Activated naive CD4-positive, alpha-beta T cell treated with anti-CD3 and anti-CD28 coated beads for 36 hours (primary cell): Measurements from ENCODE around the gene LTC4S. TPM values are rescaled to one million over a fixed set of nuclear protein-coding genes. Genes with fewer than 3 reads are reported as not detected.

Experiments
- CTCF ChIA-PET: fragments of 350-600 bp; sonication (Branson Sonifier 250); formaldehyde crosslinking; loops from one replicate; lab custom pipeline; 2021; ENCODE audit warnings: antibody characterized with exemption; lab: Charles Lee
- DNase-seq: peaks from one replicate; pipeline ENCODE4 v3.0.0-alpha.2; 2020
- H3K27ac Mint-ChIP-seq: one replicate; pipeline ENCODE4 v1.8.0; 2021; ENCODE audit warnings: mild to moderate bottlenecking, mixed read lengths
- H3K27me3 Mint-ChIP-seq: one replicate; pipeline ENCODE4 v1.8.0; 2021; ENCODE audit warnings: low read depth, mixed read lengths
- H3K36me3 Mint-ChIP-seq: one replicate; pipeline ENCODE4 v1.8.0; 2021; ENCODE audit warnings: low read depth, mixed read lengths
- H3K4me1 Mint-ChIP-seq: one replicate; pipeline ENCODE4 v1.8.0; 2021; ENCODE audit warnings: low read depth, mixed read lengths
- H3K4me3 Mint-ChIP-seq: one replicate; pipeline ENCODE4 v1.8.0; 2021; ENCODE audit warnings: mild to moderate bottlenecking, moderate library complexity, mixed read lengths
- H3K9me3 Mint-ChIP-seq: one replicate; pipeline ENCODE4 v1.8.0; 2021; ENCODE audit warnings: mixed read lengths
- intact Hi-C: fragments of 100-400 bp; cut with micrococcal nuclease; formaldehyde crosslinking; loops from one replicate; pipeline ENCODE4 v1.15.1; 2023
- total RNA-seq, 2 experiments: library from RNA; stranded (reverse); gene quantifications; one replicate each; pipeline ENCODE4 v1.2.3, GENCODE V29; 2021

The LTC4S gene
- total RNA-seq, 2 experiments from 2014 or later, result 0.79 TPM; not detected in 1

GRCh38 chr5:179798144-179798770, 4.5 kb downstream of the LTC4S start:
- CTCF ChIA-PET, result interaction anchor here (1.0 to 1.1 kb wide), 3 partner anchors 101 to 119 kb away, joined by 3 to 4 read pairs (median 4); no protein-coding TSS in a partner anchor
- no peak overlapping the region for H3K27ac Mint-ChIP-seq
- H3K36me3 Mint-ChIP-seq, result peaks cover 6% of the 10 kb centered on the region
- H3K9me3 Mint-ChIP-seq, result no peaks in the 10 kb centered on the region
- H3K4me1 Mint-ChIP-seq, result peaks cover 33% of the 10 kb centered on the region
- no peak for DNase-seq
- no peaks in the 10 kb centered on the region for H3K27me3 Mint-ChIP-seq
- intact Hi-C loops, result no loop called here
- H3K4me3 Mint-ChIP-seq, result no peak overlapping the region

- H3K9me3 Mint-ChIP-seq, result no peaks in the 10 kb centered on the region
- no peak for DNase-seq
- no peak overlapping the region for H3K4me3 Mint-ChIP-seq
- no peak overlapping the region for H3K27ac Mint-ChIP-seq
- no peaks in the 10 kb centered on the region for H3K27me3 Mint-ChIP-seq
- H3K36me3 Mint-ChIP-seq, result peaks cover 6% of the 10 kb centered on the region
- H3K4me1 Mint-ChIP-seq, result peaks cover 33% of the 10 kb centered on the region
- intact Hi-C loops, result no loop called here
- CTCF ChIA-PET, result no interaction called here
Observed at GRCh38 chr5:179798771-179799643, 5.2 kb downstream of the LTC4S start.

DNA sequence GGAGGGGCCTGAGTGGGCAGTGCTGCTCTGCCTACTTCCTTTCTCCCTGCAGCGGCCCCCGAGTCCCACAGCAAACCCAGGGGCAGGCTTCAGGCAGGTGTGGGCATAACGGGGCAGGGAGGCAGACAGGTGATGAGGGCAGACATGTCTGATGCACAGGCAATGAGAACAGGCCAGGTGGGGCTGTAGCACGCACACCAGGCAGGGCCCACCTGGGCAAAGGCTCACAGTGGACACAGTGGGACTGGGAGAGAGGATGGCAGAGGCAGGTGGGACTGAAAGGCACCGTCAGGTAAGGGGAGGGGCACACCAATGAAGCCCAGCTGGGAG, 5.8 kb downstream of the LTC4S start:
- intact Hi-C loops, result no loop called here
- CTCF ChIA-PET, result no interaction called here

DNA sequence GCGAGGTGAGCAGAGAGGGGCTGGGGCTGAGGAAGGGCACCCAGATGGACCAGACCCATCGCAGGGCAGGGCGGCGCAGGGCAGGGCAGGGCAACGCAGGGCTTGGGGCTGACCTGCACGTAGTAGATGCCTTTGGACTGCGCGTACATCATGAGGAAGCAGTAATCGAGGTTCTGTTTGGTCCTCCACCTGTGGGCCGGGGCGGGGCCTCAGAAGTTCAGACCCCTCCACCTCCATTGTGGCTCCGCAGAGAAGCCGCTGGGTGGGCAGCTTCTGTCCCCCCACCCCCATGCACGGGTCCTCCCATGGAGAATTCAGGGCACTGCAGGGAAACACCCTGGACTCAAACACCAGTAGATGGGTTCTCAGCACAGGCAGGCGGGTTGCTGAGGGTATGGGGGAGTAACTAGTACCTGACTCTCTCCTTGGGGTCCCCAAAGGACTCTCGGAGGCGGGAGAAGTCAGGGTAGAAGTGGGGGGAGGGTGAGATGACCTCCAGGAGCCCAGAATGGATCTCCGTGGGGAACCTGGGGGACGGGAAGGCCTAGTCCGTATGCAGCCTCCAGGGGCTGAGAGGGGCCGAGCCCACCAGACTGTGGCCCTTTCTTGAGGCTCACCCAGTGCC, 6.4 kb downstream of the LTC4S start:
- CTCF ChIA-PET, result no interaction called here
- no peaks in the 10 kb centered on the region for H3K27me3 Mint-ChIP-seq
- no peak overlapping the region for H3K4me3 Mint-ChIP-seq
- no peak for DNase-seq
- peaks cover 35% of the 10 kb centered on the region for H3K4me1 Mint-ChIP-seq
- H3K36me3 Mint-ChIP-seq, result peaks cover 6% of the 10 kb centered on the region
- intact Hi-C loops, result no loop called here
- H3K27ac Mint-ChIP-seq, result no peak overlapping the region
- H3K9me3 Mint-ChIP-seq, result no peaks in the 10 kb centered on the region

More for the DNA sequence above, 5.8 kb downstream of the LTC4S start:
- H3K4me1 Mint-ChIP-seq, result peaks cover 33% of the 10 kb centered on the region
- no peak overlapping the region for H3K4me3 Mint-ChIP-seq
- no peak for DNase-seq
- H3K27me3 Mint-ChIP-seq, result no peaks in the 10 kb centered on the region
- no peaks in the 10 kb centered on the region for H3K9me3 Mint-ChIP-seq
- H3K36me3 Mint-ChIP-seq, result peaks cover 6% of the 10 kb centered on the region
- no peak overlapping the region for H3K27ac Mint-ChIP-seq

DNA sequence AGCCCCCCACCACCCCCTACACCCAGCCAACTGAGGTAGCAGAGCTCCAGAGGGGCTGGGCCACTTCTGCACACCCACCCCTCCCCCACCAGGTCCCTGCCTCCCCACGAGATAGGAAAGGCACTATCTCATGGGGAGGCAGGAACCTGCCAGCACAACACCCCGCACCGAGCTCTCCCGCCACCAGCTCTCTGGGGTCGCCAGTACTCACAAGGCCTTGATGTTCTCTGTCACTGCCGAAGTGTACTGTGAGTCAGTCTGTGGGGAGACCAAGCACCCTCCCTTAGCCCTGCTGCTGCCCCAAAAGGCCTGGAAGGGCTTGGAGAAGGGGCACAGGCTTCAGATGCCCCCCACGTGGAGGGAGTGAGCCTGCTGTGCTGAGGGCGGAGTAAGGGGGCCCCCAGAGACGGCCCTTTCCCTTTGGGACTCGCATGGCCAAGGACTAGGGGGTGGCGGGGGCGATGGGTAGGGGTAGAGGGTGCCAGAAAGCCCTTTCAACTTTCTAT, 7.0 kb downstream of the LTC4S start:
- DNase-seq, result no peak
- CTCF ChIA-PET, result interaction anchor here (1.7 to 2.2 kb wide), 3 partner anchors 8 to 20 kb away, joined by 5 to 11 read pairs (median 7); partner anchors contain the start of genes LTC4S and SQSTM1
- no peaks in the 10 kb centered on the region for H3K27me3 Mint-ChIP-seq
- no peak overlapping the region for H3K27ac Mint-ChIP-seq
- H3K4me1 Mint-ChIP-seq, result peaks cover 38% of the 10 kb centered on the region
- intact Hi-C loops, result no loop called here
- no peaks in the 10 kb centered on the region for H3K9me3 Mint-ChIP-seq
- H3K4me3 Mint-ChIP-seq, result no peak overlapping the region
- H3K36me3 Mint-ChIP-seq, result peaks cover 6% of the 10 kb centered on the region

DNA sequence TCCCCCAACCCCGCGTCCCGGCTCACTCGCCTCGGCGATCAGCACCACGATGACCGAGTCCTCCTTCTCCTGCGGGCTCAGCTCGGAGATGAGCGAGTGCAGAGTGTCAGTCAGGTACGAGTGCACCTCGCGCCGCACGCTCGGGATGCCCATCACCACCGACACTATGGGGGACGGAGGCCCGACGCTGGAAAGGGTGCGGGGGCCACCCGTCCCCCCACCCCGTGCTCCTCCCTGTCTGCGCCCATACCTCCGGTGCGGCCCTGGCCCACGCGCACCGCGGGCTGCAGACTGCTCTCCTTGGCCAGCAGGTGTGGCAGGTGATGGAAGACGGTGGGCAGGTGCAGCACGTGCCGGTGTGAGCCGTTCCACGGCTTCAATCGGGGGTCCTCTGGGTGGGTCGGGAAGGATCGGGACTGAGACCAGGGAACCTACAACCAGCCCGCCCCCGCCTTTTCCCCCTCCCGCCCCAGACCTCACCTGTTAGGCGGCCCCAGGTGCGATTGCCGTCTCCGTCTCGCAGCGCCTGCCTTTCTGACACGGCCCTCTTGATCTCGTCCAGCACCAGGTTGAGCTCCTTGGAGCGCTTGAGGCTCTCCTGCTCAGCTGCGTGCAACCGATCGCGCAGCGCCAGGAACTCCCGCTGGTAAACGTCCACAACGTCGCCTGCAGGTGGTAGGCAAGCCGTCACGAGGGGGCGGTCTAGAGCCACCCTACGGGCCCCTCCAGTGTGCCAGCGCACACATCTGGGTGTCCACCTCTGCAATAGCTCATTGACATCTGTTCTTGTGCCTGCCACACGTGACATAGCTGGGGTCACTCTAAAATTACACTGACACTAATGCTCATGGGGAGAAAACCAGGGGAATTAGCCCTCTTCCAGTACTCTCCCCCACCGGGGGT, 7.8 kb downstream of the LTC4S start:
- Mint-ChIP-seq H3K36me3 (peaks cover 6% of the 10 kb centered on the region), H3K27me3 (no peaks in the 10 kb centered on the region), H3K4me3 (no peak overlapping the region), H3K27ac (no peak overlapping the region), H3K9me3 (no peaks in the 10 kb centered on the region), H3K4me1 (peaks cover 38% of the 10 kb centered on the region)
- CTCF ChIA-PET, result interaction anchor here (0.7 to 2.2 kb wide), 25 partner anchors 9 to 290 kb away, joined by 3 to 11 read pairs (median 5); partner anchors contain the start of genes LTC4S and SQSTM1
- intact Hi-C loops, result loop anchor here (1.0 to 2.0 kb wide), 3 partner anchors 35 to 289 kb away; no protein-coding TSS in a partner anchor
- DNase-seq, result peak; percentile 92

GRCh38 chr5:179802207-179802883, 8.6 kb downstream of the LTC4S start:
- no peak for DNase-seq
- Mint-ChIP-seq H3K27ac (no peak overlapping the region), H3K36me3 (peaks cover 6% of the 10 kb centered on the region), H3K27me3 (no peaks in the 10 kb centered on the region), H3K4me3 (no peak overlapping the region), H3K9me3 (no peaks in the 10 kb centered on the region), H3K4me1 (peaks cover 35% of the 10 kb centered on the region)
- CTCF ChIA-PET, result interaction anchor here (0.5 to 2.2 kb wide), 26 partner anchors 9 to 290 kb away, joined by 3 to 11 read pairs (median 5); partner anchors contain the start of genes LTC4S and SQSTM1
- intact Hi-C loops, result loop anchor here (1.0 to 2.0 kb wide), 3 partner anchors 34 to 288 kb away; no protein-coding TSS in a partner anchor

DNA sequence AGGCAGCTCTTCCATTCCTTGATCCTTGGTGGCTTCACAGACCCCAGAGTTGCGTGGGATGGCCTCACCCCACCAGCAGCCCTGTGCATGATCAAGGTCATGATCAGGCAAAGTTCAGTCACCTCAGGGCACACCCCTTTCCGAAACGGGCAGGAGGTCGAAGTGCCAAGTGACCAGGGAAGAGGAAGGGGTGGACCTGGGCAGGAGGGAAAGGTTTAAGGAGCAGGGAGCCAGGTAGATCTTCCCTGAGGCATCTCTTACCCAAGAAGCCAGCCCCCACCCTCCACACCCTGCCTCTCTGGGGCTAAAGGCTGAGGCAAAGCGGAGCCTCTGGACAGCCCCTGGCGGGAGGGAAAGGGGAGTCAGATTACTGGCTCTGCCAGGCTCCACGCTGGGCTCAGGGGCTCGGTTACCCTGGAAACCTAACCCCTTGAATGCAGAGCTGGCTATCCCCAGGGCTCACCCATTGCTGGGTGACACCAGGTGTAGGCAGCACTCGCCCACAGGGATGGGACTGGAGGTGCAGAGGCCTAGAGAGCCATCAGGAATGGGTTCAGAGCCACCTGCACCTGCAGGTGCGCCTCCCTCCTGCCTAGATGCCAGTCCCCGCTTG, 9.3 kb downstream of the LTC4S start:
- Mint-ChIP-seq H3K27me3 (no peaks in the 10 kb centered on the region), H3K4me1 (peaks cover 36% of the 10 kb centered on the region), H3K9me3 (no peaks in the 10 kb centered on the region), H3K27ac (no peak overlapping the region), H3K4me3 (no peak overlapping the region), H3K36me3 (peaks cover 6% of the 10 kb centered on the region)
- CTCF ChIA-PET, result interaction anchor here (1.1 to 2.2 kb wide), 9 partner anchors 8 to 289 kb away, joined by 3 to 9 read pairs (median 7); partner anchors contain the start of gene SQSTM1
- intact Hi-C loops, result loop anchor here (1.0 to 2.0 kb wide), 4 partner anchors 33 to 288 kb away; partner anchors contain the start of gene MRNIP
- no peak for DNase-seq

- Mint-ChIP-seq H3K36me3 (peaks cover 6% of the 10 kb centered on the region), H3K27ac (peak overlapping the region; percentile 61), H3K4me1 (peaks cover 38% of the 10 kb centered on the region), H3K9me3 (no peaks in the 10 kb centered on the region), H3K27me3 (no peaks in the 10 kb centered on the region), H3K4me3 (peak overlapping the region; percentile 84)
- peak; percentile 83 for DNase-seq
- intact Hi-C loops, result loop anchor here (1.0 to 2.0 kb wide), 2 partner anchors 54 to 287 kb away; partner anchors contain the start of gene MRNIP
- CTCF ChIA-PET, result interaction anchor here (0.5 to 1.2 kb wide), 5 partner anchors 17 to 307 kb away, joined by 3 read pairs; partner anchors contain the start of gene SQSTM1
Observed at GRCh38 chr5:179803651-179804554, 10.1 kb downstream of the LTC4S start.

DNA sequence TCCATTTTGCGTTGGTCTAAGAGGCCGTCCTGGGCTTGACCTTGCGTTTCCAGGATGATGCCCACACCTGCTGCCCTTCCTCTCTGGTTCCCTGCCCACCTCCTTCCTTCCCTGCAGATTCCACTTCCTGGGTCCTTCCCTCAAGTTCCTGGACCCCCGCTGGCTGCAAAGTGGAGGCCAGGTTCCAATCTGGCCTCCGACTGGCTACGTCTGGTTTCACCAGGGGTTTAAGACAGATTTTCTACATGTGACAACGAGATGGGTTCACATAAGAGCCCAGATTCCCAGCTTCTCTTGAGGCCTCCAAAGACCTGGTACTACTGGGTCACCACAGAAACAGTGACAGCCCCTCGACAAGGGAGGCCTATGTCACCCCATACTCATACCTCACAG, 10.8 kb downstream of the LTC4S start:
- no peak for DNase-seq
- Mint-ChIP-seq H3K36me3 (peaks cover 4% of the 10 kb centered on the region), H3K4me1 (peaks cover 38% of the 10 kb centered on the region), H3K27ac (peak overlapping the region; percentile 30), H3K27me3 (no peaks in the 10 kb centered on the region), H3K9me3 (no peaks in the 10 kb centered on the region), H3K4me3 (peak overlapping the region; percentile 84)
- CTCF ChIA-PET, result interaction anchor here (0.6 to 0.9 kb wide), 3 partner anchors 16 to 306 kb away, joined by 3 read pairs; partner anchors contain the start of gene SQSTM1
- intact Hi-C loops, result no loop called here
